ENCODE data around the gene KIF1A.

DNA sequence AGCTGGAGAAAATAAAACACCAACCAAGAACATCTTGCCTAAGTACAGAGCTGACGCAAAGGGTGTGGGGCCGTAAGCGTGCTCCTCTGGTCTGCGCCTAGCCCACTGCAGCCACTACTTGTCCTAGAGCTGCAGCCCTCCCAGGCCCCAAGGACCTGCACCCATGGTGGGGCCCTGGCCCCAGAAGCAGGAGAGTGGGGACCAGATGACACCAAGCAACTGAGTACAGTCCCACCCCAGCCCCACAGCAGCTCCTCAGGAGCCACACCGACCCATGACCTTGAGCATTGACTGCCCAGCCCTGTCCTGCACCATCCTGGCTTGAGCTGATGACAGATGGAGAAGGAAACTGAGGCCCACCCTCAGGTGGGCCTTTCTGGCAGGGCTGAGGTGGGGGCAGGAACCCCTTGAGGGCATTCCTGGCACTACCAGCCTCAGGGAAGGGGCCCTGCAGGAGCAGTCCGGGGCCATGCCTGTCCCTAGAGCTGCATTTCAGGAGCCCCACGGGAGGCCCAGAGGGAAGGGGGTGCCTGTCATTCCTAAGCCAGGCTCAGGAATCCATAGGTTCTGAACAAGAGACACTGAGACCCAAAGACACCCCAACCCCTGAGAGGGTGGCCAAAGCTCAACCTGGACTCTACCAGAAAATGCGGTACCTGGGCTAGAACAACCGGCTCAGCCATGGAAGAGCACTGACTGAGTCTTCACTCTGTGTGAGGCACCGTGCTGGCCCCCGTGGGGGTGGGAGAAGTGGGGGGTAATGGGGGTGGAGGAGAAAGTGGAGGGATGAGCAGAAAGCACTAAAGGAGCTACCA is 4.9 kb downstream of the KIF1A start:
- TF ChIP-seq CEBPB (IDR thresholded peaks at IDR 0.05; ENCODE audit: low read depth, low read length) (no peak), CHD2 (IDR thresholded peaks at IDR 0.05; ENCODE audit: low read length) (no peak), POLR2AphosphoS5 (IDR thresholded peaks at IDR 0.05; ENCODE audit: low read depth, low read length) (no peak), RAD21 (IDR thresholded peaks at IDR 0.05 in 1 of 2, conservative IDR thresholded peaks at IDR 0.05 in 1 of 2; ENCODE audit: low read depth in 2 of 2, low read length in 2 of 2) (no peak), CREB1 (IDR thresholded peaks at IDR 0.05) (no peak), SIX5 (IDR thresholded peaks at IDR 0.05; ENCODE audit: low read depth, low read length) (no peak), POLR2A (IDR thresholded peaks at IDR 0.05; ENCODE audit: control extremely low read depth in 1 of 2, low read depth in 2 of 2, low read length in 2 of 2) (no peak; a peak in 1 of 3 replicates)
- TF ChIP-seq, protein P1, sequence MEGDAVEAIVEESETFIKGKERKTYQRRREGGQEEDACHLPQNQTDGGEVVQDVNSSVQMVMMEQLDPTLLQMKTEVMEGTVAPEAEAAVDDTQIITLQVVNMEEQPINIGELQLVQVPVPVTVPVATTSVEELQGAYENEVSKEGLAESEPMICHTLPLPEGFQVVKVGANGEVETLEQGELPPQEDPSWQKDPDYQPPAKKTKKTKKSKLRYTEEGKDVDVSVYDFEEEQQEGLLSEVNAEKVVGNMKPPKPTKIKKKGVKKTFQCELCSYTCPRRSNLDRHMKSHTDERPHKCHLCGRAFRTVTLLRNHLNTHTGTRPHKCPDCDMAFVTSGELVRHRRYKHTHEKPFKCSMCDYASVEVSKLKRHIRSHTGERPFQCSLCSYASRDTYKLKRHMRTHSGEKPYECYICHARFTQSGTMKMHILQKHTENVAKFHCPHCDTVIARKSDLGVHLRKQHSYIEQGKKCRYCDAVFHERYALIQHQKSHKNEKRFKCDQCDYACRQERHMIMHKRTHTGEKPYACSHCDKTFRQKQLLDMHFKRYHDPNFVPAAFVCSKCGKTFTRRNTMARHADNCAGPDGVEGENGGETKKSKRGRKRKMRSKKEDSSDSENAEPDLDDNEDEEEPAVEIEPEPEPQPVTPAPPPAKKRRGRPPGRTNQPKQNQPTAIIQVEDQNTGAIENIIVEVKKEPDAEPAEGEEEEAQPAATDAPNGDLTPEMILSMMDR (IDR thresholded peaks at IDR 0.05; ENCODE audit: control extremely low read depth in 1 of 3, insufficient read depth in 1 of 3, low read depth in 1 of 3, low read length in 3 of 3), result no peak
